Measurements from ENCODE around the gene CABLES1. TPM values are rescaled to one million over a fixed set of nuclear protein-coding genes. Genes with fewer than 3 reads are reported as not detected.

CABLES1 gene
- total RNA-seq, 1 experiment from 2014 or later, result 45.9 TPM

DNA sequence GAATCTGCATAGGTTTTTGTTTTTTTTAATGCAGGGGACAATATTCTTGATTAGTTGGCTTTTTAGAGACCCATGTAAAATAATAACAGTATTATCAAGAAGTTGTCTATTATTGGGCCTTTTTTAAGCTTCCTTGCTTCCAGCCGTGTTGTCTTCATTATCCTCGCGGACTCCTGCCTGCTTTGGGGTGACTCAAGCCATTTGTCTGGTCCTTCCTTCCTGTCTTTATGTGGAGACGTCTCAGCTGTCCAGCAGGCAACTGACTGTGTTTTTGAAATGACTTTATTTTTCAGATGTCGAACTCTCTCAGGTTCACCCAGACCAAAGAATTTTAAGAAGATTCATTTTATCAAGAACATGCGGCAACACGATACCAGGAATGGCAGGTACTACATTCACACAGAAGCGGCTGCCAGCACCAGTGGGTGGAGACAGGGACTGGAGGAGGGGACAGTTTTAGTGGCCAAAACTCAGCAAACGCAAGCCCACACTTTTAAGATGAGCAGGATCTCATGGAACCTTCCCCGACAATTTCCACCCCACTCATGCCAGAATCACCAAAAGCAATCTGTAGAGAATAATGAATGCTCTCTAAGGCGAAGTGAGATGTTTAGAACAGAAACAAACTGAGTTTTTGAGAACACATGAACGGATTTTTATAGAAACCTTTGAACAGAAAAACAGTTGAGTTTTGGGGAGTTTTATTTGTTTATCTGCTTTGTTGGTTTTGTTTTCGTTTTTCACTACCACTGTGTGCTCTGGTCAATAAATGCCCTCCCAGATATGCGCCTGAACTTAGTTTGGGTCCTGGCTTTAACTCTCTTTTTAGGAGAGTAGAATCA is 59.1 kb downstream of the CABLES1 start:
- no peak for DNase-seq (ENCODE audit: low spot score)

DNA sequence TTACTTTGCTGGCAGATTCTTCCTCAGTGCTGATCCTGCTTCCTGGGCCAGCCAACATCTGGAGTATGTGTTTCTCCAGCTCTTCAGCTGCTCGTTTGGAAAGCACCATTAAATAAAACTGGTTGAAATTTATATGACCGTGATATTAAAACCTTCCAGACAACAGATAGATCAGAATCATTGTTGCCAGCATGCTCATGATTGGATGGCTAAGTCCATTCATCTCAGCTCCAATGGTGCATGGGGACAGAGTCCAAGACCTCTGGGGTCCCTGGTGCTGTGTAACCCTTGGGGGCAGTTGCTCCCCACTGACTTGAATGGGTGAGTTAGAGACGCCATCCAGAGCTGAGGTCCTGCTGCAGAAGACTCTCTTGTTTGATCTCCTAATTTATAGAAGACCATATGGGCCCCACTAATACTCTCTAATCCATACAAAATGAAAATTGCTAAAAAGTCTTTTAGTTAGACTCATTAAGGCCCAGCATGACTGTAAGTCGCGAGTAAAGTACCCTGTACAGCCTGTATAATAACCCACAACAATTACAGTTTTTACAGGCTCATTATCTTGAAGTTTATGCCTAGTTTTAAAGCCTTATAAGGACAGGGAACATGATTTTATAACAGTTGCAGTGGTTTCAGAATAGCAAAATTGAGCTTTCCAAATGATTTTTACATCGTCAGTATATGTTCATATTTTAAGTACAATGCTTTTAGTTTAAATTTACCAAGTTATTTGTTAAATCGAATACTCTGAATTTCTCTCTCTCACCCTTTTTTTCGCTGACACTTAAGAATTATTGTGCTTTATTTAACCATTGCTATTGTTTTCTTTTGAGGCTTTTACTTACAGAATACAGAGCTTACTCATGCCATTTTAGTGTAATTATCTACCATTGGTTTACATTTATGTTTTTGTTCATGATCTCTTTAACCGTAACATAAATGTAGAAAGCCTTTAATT is 60.0 kb downstream of the CABLES1 start:
- DNase-seq (ENCODE audit: low spot score), result no peak

DNA sequence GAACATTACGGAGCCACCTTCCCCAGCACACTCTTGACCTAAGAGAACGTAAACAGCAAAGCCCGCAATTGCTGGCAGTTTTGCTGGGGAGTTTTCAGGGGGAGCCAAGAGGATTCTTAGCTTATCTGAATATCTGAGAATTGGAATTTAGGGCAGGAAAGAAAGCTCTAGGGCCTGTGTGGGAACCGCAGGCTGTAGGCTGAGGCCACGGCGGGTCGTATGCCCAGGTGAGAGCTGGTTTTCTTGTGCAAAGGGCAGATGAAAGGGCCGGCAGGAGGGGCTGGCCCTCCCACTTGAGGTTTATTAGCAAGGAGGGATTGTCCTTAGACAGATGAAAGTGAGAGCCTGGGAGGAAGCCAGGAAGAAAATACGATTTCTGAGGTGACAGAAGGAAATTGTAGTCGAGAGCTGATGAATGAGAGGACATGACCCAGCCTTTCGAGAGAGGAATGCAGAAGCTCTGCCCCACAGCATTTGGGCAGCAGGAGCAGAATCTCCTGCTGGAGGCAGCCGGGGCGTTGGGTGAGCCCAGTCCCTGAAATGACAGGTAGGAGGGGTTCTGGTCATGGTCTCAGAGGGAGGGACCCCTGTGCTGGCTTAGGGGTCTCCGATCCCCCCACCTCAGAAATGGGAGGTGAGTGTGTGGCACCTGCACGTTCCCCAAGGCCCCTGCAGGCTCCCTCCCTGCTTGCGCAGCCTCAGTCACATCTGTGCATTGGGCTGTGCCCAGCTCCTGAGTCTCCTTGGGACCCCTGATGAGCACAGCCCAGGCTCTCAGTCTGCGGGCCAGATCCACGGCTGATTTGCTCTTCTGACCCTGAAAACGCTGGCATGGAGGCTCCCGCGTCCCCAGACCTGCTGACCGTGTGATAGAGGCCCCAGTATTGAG is 61.1 kb downstream of the CABLES1 start:
- peak; percentile 87 for DNase-seq (ENCODE audit: low spot score)

DNA sequence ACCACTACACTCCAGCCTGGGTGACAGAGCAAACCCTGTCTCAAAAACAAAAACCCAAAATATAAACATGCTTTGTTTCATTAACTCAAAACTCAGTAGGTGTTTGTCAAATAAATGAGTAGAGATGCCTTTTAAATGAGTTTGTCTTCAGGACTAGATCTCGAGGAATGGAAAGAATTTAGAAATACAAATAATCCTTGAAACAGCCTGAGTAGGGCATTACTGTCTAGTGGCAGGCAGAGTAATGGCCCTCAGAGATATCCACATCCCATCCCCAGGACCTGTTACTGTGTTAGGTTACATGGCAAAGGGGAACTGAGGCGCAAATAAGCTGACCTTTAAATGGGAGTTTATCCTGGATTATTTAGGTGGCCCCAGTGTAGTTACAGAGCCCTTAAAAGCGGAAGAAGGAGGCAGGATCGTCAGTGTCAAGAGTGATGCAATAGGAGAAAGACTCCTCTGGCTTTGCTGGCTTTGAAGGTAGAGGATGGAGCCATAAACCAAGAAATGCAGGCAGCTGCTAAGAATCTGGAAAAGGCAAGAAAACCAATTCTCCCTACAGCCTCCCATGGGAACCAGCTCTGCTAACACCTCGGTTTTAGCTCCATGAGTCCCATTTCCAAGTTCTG is 63.0 kb downstream of the CABLES1 start:
- DNase-seq (ENCODE audit: low spot score), result no peak

DNA sequence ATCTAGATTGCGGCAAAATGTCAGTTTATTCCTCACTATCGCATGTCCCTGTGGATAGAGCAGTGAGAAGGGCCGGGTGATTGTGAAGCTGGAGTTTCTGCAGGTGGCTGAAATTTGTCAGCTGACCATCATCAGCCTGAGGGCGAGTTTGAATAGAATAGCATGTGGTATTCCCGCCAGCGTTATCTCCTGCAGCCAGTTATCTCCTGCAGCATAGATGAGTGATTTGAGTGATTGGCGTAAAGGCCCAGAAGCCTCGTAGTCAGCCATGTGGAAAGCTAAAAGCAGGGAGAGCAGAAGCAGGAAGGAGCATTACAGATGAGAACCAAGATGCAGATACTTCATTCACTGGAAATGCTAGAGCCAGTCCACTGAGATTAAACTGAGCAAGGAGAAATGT is 65.5 kb downstream of the CABLES1 start:
- no peak for DNase-seq (ENCODE audit: low spot score)

DNA sequence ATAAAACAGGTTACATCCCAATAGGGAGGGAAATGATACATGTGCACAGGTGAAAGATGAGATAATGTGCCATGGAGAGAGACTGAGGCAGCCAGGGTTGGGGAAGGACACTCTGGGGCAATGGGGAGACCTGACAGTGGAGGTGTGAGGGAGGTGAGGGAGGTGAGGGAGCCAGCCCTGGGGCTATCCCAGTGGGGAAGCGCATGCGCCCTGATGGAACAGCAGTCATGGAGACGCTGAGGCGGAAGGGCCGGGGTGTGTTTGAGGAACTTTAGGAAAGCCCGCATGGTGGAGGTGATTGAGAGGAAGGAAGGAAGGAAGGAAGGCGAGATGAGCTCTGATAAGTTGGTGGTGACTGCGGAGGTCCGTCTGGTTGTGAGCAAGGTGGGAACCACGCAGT is 66.5 kb downstream of the CABLES1 start:
- no peak for DNase-seq (ENCODE audit: low spot score)

DNA sequence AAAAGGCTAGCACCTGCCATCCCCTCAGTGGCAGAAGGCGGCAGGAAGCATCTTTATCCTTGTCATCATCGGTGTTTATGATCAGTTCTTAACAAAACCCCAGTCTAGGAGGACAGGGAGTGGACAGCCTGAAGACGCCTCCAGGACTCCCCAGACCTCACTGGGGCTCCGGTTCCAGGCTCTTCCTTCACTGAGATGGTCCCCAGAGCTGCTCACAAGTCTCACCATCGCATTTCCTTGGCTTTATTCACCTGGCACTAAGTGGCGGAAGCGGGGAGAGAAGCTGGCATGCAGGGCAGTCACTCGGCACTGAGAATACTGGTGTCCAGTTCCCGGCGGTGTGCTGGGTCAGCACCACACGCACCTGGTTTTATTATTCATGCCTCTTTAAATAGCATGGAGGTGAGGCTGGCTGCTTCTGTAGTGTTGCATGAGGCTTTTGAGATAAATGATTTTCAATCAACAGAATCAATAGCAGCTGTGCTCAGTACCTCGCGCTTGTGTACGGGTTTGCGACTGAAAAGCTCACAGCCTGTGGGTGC is 68.7 kb downstream of the CABLES1 start:
- DNase-seq (ENCODE audit: low spot score), result no peak

DNA sequence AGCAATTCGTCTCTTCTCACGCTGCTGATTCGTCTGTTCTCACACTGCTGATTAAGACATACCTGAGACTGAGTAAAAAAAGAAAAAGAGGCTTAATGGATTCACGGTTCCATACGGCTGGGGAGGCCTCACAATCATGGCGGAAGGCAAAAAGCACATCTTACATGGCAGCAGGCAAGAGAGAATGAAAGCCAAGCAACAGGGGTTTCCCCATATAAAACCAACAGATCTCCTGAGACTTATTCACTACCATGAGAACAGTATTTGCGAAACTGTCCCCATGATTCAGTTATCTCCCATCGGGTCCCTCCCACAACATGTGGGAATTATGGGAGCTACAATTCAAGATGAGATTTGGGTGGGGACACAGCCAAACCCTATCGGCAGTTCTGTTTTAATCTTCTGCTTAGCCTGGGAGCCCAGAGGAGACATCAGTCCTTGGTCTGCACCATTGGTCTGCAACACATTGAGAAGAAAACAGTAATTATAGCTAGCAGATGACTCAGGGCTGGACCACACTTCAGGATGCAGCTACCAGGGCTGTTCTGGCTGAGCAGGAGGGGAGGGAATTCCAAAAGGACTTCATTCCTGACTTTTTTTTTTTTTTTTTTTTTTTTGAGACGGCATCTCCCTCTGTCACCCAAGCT is 69.4 kb downstream of the CABLES1 start:
- no peak for DNase-seq (ENCODE audit: low spot score)

DNA sequence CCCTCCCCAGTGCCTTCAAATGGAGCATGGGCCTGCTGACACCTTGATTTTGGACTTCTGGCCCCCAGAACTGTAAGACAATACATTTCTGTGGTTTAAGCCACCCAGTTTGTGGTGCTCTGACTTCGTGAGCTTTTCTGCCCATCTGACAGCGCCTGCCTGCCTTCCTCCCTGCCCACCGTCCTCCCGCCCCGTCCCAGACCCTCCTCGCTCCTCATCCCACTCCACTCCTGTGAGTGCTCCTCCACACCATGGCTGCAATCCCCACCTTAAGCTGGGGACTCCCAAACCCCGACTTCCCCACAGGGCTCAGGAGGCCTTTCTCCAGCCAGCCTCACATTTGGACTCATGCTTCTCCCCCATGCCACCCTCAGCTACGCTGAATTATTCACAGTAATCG is 70.7 kb downstream of the CABLES1 start:
- no peak for DNase-seq (ENCODE audit: low spot score)

DNA sequence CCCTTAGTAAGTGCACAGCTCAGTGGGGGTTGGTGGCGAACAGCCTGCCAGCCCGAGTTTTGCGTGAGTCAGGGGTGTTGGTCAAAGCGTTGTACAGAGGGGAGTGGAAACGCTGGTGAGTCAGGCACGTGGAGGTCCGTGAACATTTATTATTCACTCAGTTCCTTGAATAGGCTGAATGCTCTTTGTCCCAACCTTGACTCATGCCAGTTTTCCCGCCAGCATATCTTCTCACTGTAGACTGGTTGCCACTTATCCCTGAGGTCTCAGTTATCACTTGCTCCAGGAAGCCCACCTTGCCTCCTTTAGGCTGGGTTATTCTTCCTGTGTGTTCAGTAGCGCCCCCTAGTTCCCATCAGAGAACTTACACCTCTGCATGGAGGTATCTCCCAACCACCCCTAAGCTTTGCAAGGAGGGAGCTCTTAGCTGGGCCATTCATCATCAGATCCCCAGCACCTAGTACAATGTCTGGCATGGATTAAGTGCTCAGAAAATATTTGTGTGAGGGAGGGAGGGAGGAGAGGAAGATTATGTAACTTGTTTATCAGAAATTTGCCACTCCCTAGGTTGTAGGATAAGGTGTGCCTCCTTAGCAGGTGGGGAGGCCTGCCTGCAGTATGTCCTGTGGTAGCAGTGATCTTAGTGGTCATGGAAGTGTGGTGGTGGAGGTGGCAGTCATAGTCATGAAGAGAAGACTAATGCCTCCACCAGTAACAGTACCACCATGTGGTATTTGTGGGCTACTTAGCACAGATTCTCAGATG is 72.1 kb downstream of the CABLES1 start:
- DNase-seq (ENCODE audit: low spot score), result no peak

DNA sequence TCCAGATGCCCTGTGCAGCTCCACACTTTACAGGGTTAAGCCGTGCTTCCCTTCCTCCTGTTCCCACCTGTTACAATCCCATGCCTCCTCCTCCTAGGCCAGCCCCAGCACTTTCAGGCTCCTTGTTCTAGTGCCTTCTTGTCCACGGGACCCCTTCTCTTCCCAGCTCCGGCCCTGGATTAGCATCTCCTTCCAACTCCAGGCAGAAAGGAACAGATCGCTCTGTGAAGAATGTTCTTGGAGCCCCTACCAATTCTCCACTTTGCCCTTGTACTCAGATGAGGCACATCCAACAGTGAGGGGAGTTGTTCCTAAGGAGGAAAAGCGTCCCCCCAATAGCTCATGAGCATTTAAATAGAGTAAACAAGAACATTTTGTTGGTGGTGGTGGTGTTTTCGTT is 72.7 kb downstream of the CABLES1 start:
- DNase-seq (ENCODE audit: low spot score), result no peak

DNA sequence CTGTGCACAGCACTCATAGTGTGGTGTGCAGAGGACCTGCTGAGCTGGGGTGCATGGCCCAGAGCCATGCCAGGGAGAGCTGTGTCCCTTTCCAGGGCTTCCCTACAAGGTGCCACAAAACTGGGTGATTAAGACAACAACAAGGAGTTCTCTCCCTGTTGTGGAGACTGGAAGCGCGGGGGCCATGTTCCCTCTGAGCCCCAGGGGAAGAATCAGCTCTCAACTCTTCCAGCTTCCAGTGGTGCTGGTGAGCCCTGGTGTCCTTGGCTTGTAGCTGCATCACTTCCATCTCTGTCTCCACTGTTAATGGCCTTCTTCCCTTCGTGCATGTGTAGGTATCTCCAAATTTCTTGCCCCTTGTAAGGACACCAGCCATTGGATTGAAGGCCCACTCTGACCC is 73.3 kb downstream of the CABLES1 start:
- DNase-seq (ENCODE audit: low spot score), result no peak

DNA sequence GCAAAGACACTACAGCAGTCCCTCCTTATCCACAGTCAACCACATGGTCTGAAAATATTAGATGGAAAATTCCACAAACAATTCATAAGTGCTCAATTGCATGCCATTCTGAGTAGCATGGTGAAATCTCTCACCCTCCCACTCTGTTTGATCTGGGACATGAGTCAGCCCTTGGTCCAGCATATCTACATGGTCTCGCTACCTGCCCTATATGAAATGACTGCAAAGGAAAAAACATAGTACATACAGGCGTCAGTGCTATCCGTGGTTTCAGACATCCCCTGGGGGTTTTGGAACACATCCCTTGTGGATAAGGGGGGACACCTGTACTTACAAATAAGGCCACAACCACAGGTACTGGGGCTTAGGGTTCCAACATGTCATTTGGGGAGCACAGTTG is 73.7 kb downstream of the CABLES1 start:
- peak; percentile 50 for DNase-seq (ENCODE audit: low spot score)

DNA sequence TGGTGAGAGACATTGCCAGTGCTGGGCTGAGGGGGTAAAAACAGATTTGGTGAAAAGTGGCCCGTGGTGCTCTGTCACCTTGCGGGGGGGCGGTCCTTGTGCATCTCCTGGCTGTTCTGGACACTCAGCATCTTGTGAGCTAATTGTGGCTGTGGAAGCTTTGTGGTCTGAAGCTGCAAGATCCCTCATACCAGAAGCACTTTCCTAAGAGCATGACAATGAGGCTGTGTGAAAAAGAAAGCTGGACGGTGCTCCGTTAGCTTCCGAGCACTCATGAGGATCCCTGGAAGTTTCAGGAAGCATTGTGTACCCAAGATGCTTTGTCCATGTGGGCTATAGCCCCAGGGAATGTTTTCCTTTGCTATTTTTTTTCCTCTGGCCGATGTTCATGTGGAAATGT is 74.5 kb downstream of the CABLES1 start:
- DNase-seq (ENCODE audit: low spot score), result no peak

DNA sequence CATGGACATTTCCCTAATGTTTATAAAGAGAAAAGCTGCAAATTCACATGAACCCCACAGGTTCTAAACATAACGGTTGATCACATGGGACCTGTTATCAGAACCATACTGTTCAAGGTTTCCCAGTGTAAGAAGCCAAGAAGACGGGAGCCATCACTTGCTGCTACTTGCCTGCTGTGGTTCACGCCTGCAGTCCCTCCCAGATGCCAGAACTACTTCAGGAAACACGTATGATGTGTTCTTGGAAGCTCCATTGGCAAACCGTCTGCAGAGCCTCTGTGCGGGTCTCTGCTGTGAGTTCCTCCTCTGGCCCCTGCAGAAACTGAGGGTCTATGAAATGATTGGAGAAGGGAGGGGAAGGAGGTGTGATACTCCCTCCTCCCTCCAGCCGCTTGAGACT is 75.2 kb downstream of the CABLES1 start:
- DNase-seq (ENCODE audit: low spot score), result no peak

DNA sequence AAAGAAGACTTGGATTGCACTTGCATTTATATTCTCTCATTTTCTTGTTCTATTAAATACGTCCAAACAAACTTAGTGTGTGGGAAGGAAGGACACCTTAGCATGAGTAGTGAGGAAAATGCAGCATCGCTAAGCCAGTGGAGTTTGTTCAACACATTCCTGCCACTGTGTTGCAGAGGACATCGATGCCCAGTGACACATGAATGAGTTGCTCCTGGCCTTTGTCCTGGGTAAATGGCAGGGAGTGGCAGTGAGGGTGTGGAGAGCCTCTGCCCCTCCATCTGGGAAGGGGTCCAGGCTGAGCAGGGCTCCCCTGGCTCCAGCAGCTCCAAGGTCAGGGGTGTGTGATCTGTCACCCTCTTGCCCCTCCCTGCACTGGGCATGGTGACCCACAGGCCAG is 75.9 kb downstream of the CABLES1 start:
- no peak for DNase-seq (ENCODE audit: low spot score)

DNA sequence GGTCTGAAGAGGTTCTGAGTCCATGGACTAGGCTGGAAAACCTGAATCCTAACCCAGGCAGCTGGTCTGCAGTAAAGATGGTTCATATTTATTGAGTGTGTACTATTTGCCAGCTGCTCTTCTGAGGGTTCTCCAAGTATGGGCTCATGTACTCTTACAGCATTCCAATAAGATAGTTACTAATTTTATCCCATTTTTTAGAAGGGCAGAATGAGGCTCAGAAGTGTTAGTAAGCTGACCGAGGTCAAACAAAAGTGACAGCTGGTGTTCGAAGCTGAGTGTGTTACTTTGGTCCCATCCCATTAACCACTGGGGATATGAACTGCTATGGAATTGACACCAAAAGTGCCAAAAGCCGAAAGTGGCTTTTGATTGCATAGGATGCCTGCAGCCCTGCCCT is 76.9 kb downstream of the CABLES1 start:
- DNase-seq (ENCODE audit: low spot score), result no peak

DNA sequence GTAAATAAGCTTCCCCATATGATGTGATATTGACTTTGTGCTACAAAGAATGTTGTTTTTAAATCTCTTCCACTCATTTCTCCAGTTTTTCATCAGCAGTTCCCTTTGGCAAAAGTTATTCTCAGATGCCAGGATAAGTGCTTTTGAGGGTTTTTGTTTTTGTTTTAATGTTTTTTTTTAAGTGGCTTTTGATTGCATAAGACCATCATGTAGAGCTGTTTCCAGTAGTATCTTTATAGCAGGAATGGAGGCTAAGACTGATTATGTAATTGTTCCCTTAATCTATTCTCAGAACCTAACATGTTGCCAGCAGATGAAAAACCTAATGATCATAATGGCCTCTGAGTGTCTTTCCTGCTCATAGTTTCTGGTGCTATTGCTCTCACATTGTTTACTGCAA is 77.9 kb downstream of the CABLES1 start:
- DNase-seq (ENCODE audit: low spot score), result no peak

DNA sequence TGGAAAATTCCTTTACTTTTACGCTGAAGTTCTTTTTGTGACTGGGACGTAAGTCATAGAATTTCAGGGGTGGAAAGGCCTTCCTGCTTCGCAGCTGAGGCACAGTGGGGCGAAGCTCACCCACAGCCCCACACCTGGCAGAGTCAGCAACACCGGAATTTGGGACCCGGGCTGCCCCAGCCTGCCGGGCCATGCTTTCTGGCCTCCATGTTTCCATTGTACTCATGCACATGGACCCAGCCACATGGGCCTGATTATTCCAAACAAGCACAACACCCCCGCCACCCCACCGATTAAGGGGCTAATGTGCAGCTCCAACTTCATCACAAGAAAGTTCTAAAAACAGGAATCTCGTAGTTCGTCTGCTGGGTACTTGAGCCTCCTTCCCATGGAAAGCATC is 82.5 kb downstream of the CABLES1 start:
- DNase-seq (ENCODE audit: low spot score), result no peak

DNA sequence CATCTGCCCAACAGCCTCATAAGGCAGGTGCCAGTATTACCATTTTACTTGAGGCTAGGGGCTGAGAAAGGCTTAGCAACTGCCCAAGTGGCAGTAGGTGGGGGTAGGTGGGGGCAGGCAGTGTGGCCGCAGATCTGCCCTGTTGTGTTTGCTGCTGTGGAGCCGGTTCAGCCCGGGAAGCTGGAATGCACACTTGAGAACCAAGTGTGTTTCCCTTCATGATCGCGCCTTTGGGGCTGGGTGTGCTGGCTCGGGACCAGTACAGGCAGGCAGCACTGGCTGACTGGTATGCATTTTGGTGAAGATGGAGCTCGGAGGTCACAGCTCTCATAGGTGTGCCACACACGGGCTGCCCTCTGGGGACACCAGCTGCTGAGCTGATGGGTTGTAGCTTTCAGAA is 85.1 kb downstream of the CABLES1 start:
- no peak for DNase-seq (ENCODE audit: low spot score)
